ENCODE results near the gene MYORG.

- no peak for TF ChIP-seq EGR1 (IDR thresholded peaks at IDR 0.05; ENCODE audit: borderline replicate concordance in 1 of 2, low read depth in 2 of 2, low read length in 2 of 2)
- TF ChIP-seq, protein P1, sequence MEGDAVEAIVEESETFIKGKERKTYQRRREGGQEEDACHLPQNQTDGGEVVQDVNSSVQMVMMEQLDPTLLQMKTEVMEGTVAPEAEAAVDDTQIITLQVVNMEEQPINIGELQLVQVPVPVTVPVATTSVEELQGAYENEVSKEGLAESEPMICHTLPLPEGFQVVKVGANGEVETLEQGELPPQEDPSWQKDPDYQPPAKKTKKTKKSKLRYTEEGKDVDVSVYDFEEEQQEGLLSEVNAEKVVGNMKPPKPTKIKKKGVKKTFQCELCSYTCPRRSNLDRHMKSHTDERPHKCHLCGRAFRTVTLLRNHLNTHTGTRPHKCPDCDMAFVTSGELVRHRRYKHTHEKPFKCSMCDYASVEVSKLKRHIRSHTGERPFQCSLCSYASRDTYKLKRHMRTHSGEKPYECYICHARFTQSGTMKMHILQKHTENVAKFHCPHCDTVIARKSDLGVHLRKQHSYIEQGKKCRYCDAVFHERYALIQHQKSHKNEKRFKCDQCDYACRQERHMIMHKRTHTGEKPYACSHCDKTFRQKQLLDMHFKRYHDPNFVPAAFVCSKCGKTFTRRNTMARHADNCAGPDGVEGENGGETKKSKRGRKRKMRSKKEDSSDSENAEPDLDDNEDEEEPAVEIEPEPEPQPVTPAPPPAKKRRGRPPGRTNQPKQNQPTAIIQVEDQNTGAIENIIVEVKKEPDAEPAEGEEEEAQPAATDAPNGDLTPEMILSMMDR (IDR thresholded peaks at IDR 0.05 in 2 of 3, conservative IDR thresholded peaks at IDR 0.05 in 1 of 3; ENCODE audit: control insufficient read depth in 2 of 3, extremely low read depth in 1 of 3, insufficient read depth in 1 of 3, low read depth in 3 of 3, low read length in 3 of 3): no peak
- no peak for TF ChIP-seq CBX3 (IDR thresholded peaks at IDR 0.05; ENCODE audit: borderline replicate concordance, low read depth)
- no peak for TF ChIP-seq POLR2AphosphoS5 (IDR thresholded peaks at IDR 0.05; ENCODE audit: low read length)
- TF ChIP-seq ASH2L (IDR thresholded peaks at IDR 0.05; ENCODE audit: borderline replicate concordance, low read depth): no peak
- no peak for TF ChIP-seq EZH2 (IDR thresholded peaks at IDR 0.05; ENCODE audit: borderline replicate concordance, control insufficient read depth, low read depth, low read length)
- TF ChIP-seq POLR2A (IDR thresholded peaks at IDR 0.05; ENCODE audit: low read depth, low read length): no peak
- TF ChIP-seq GABPA (IDR thresholded peaks at IDR 0.05; ENCODE audit: low read depth): no peak
- no peak for TF ChIP-seq REST (IDR thresholded peaks at IDR 0.05; ENCODE audit: low read depth, low read length)
Measured at GRCh38 chr9:34399729-34400128, 23.0 kb upstream of the MYORG start.

All from GM12878 (cell line).